OCI-LY7 (cell line): Measurements from ENCODE around the gene CWC22.

Source experiments
- CTCF ChIP-seq: fragments of 200-600 bp; sonication (generic); conservative IDR thresholded peaks from 2 replicates; pipeline ENCODE4 v1.5.1; 2014; ENCODE audit warnings: mild to moderate bottlenecking, antibody characterized with exemption, low read length, moderate library complexity, mixed read lengths
- EZH2phosphoT487 ChIP-seq: fragments of 200-600 bp; sonication (generic); IDR thresholded peaks from 2 replicates; pipeline ENCODE4 v1.6.1; 2018; ENCODE audit warnings: low read depth, borderline replicate concordance, mild to moderate bottlenecking, mixed run types, antibody characterized with exemption, low read length, moderate library complexity, mixed read lengths

- TF ChIP-seq CTCF = no peak
- no peak for TF ChIP-seq EZH2phosphoT487
Measured at GRCh38 chr2:179983250-179983932, 23.7 kb downstream of the CWC22 start.
